SK-N-SH treated with all-trans-retinoic acid at 6 μM for 48 hours (cell line): Measurements from ENCODE around the gene ZNF93.

Source experiments
- CSDC2 ChIP-seq: fragments of 250-450 bp; sonication (Bioruptor Pico); IDR thresholded peaks from 2 replicates; pipeline ENCODE4 v1.5.0; 2020; ENCODE audit warnings: mild to moderate bottlenecking, moderate library complexity
- RARB ChIP-seq: fragments of 250-450 bp; sonication (Bioruptor Pico); IDR thresholded peaks from 2 replicates; pipeline ENCODE4 v1.8.0; 2021; ENCODE audit warnings: mild to moderate bottlenecking, moderate library complexity
- TOX ChIP-seq: fragments of 250-450 bp; sonication (Bioruptor Pico); IDR thresholded peaks from 2 replicates; pipeline ENCODE4 v1.8.0; 2021; ENCODE audit warnings: mild to moderate bottlenecking, moderate library complexity, borderline replicate concordance
- ZFP3 ChIP-seq: fragments of 250-450 bp; sonication (Bioruptor Pico); IDR thresholded peaks from 2 replicates; pipeline ENCODE4 v1.5.0; 2020; ENCODE audit warnings: mild to moderate bottlenecking, moderate library complexity
- TF ChIP-seq, protein P1 (sequence below): fragments of 250-450 bp; sonication (Bioruptor Pico); IDR thresholded peaks from 2 replicates; pipeline ENCODE4 v1.8.0; 2020; ENCODE audit warnings: mild to moderate bottlenecking, moderate library complexity, borderline replicate concordance
- TF ChIP-seq, protein P2 (sequence below): fragments of 250-450 bp; sonication (Bioruptor Pico); IDR thresholded peaks from 2 replicates; pipeline ENCODE4 v1.5.1; 2020; ENCODE audit warnings: low read depth, mild to moderate bottlenecking, moderate library complexity
- TF ChIP-seq, protein P3 (sequence below): fragments of 250-450 bp; sonication (Bioruptor Pico); IDR thresholded peaks from 2 replicates; pipeline ENCODE4 v1.5.1; 2021; ENCODE audit warnings: mild to moderate bottlenecking, moderate library complexity

DNA sequence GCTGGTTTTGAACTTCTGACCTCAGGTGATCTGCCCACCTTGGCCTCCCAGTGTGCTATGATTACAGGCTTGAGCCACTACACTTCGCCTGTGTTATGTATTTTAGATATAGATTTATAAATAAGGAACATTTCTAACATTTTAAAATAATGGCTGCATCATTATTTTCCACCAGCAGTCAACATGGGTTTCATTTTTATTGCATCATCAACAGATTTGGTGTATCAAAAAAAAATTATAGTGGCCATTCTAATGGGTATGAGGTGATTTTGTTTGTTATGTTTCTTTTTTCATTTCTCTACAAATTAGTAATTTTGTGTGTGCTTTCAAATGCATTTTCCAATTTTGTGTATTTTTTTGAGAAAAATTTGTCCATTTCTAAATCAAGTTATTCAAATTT is 16.2 kb upstream of the ZNF93 start:
- TF ChIP-seq RARB (CRISPR knock-in tag) = no peak
- TF ChIP-seq, protein P1, sequence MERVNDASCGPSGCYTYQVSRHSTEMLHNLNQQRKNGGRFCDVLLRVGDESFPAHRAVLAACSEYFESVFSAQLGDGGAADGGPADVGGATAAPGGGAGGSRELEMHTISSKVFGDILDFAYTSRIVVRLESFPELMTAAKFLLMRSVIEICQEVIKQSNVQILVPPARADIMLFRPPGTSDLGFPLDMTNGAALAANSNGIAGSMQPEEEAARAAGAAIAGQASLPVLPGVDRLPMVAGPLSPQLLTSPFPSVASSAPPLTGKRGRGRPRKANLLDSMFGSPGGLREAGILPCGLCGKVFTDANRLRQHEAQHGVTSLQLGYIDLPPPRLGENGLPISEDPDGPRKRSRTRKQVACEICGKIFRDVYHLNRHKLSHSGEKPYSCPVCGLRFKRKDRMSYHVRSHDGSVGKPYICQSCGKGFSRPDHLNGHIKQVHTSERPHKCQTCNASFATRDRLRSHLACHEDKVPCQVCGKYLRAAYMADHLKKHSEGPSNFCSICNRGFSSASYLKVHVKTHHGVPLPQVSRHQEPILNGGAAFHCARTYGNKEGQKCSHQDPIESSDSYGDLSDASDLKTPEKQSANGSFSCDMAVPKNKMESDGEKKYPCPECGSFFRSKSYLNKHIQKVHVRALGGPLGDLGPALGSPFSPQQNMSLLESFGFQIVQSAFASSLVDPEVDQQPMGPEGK = no peak
- TF ChIP-seq TOX (CRISPR knock-in tag) = no peak
- TF ChIP-seq, protein P2, sequence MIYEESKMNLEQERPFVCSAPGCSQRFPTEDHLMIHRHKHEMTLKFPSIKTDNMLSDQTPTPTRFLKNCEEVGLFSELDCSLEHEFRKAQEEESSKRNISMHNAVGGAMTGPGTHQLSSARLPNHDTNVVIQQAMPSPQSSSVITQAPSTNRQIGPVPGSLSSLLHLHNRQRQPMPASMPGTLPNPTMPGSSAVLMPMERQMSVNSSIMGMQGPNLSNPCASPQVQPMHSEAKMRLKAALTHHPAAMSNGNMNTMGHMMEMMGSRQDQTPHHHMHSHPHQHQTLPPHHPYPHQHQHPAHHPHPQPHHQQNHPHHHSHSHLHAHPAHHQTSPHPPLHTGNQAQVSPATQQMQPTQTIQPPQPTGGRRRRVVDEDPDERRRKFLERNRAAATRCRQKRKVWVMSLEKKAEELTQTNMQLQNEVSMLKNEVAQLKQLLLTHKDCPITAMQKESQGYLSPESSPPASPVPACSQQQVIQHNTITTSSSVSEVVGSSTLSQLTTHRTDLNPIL (CRISPR knock-in tag) = no peak
- no peak for TF ChIP-seq CSDC2
- no peak for TF ChIP-seq ZFP3 (CRISPR knock-in tag)
- TF ChIP-seq, protein P3, sequence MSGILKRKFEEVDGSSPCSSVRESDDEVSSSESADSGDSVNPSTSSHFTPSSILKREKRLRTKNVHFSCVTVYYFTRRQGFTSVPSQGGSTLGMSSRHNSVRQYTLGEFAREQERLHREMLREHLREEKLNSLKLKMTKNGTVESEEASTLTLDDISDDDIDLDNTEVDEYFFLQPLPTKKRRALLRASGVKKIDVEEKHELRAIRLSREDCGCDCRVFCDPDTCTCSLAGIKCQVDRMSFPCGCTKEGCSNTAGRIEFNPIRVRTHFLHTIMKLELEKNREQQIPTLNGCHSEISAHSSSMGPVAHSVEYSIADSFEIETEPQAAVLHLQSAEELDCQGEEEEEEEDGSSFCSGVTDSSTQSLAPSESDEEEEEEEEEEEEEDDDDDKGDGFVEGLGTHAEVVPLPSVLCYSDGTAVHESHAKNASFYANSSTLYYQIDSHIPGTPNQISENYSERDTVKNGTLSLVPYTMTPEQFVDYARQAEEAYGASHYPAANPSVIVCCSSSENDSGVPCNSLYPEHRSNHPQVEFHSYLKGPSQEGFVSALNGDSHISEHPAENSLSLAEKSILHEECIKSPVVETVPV (CRISPR knock-in tag) = no peak
